Measurements from ENCODE around the gene PYGO2. TPM values are rescaled to one million over a fixed set of nuclear protein-coding genes. Genes with fewer than 3 reads are reported as not detected.

Gene PYGO2
- total RNA-seq, 1 donor from 2014 or later = 16.0 TPM

Small RNAs within 50 kb of the gene (microRNA-seq; reads per million reads assigned to microRNA genes)
- not detected for gene MIR4258

Other genes with a start within 250 kb of the PYGO2 start
- 3.4 TPM for gene KCNN3, start 91.5 kb downstream of the PYGO2 start, total RNA-seq
- gene PMVK, start 25.1 kb downstream of the PYGO2 start, total RNA-seq = 71.1 TPM
- 55.9 TPM for gene PBXIP1, start 5.7 kb downstream of the PYGO2 start, total RNA-seq
- 60.4 TPM for gene SHC1, start 9.0 kb upstream of the PYGO2 start, total RNA-seq
- 22.2 TPM for gene CKS1B, start 12.9 kb upstream of the PYGO2 start, total RNA-seq
- 30.8 TPM for gene FLAD1, start 21.6 kb upstream of the PYGO2 start, total RNA-seq
- gene LENEP, start 31.8 kb upstream of the PYGO2 start, total RNA-seq = not detected
- 53.3 TPM for gene ZBTB7B, start 41.0 kb upstream of the PYGO2 start, total RNA-seq
- 0.35 TPM for gene DCST2, start 72.0 kb upstream of the PYGO2 start, total RNA-seq
- not detected for gene DCST1, start 72.0 kb upstream of the PYGO2 start, total RNA-seq
- 101 TPM for gene ADAM15, start 89.5 kb upstream of the PYGO2 start, total RNA-seq
- 2.1 TPM for gene EFNA4, start 102.0 kb upstream of the PYGO2 start, total RNA-seq
- 1.1 TPM for gene EFNA3, start 117.1 kb upstream of the PYGO2 start, total RNA-seq
- gene EFNA1, start 166.1 kb upstream of the PYGO2 start, total RNA-seq = 43.9 TPM
- 9.3 TPM for gene SLC50A1, start 174.1 kb upstream of the PYGO2 start, total RNA-seq
- 55.7 TPM for gene DPM3, start 178.7 kb upstream of the PYGO2 start, total RNA-seq
- gene KRTCAP2, start 211.5 kb upstream of the PYGO2 start, total RNA-seq = 118 TPM
- 0.16 TPM for gene TRIM46, start 212.1 kb upstream of the PYGO2 start, total RNA-seq
- gene THBS3, start 246.1 kb upstream of the PYGO2 start, total RNA-seq = 5.7 TPM
- 16.5 TPM for gene MTX1, start 246.9 kb upstream of the PYGO2 start, total RNA-seq

All from Right ventricle myocardium inferior (tissue), 1 donor.